ENCODE data around the gene POM121L2.

DNA sequence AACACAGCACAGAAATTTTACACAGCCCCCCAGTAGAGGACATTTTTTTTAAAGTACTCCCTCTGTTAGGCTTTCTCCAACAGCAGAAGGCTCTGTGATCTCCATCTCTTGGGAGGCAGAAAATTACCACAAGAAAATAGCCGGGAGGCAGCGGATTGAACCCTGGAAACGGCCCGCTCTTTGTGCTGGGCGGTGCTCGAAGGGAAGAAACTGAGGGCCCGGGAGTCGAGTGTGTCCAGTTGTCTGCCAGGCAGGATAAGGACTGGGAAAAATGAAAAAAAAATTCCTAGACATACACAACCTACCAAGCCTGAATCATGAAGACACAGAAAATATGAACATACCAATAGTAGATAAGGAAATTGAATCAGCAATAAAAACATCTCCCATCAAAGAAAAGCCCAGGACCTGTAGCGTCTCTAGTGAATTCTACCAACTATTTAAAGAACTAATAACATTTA, 31.5 kb downstream of the POM121L2 start:
- TF ChIP-seq, protein P1, sequence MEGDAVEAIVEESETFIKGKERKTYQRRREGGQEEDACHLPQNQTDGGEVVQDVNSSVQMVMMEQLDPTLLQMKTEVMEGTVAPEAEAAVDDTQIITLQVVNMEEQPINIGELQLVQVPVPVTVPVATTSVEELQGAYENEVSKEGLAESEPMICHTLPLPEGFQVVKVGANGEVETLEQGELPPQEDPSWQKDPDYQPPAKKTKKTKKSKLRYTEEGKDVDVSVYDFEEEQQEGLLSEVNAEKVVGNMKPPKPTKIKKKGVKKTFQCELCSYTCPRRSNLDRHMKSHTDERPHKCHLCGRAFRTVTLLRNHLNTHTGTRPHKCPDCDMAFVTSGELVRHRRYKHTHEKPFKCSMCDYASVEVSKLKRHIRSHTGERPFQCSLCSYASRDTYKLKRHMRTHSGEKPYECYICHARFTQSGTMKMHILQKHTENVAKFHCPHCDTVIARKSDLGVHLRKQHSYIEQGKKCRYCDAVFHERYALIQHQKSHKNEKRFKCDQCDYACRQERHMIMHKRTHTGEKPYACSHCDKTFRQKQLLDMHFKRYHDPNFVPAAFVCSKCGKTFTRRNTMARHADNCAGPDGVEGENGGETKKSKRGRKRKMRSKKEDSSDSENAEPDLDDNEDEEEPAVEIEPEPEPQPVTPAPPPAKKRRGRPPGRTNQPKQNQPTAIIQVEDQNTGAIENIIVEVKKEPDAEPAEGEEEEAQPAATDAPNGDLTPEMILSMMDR (IDR thresholded peaks at IDR 0.05), result no peak
- TF ChIP-seq POLR2A (IDR thresholded peaks at IDR 0.05), result no peak
- TF ChIP-seq EP300 (IDR thresholded peaks at IDR 0.05), result no peak

Measured in tibial nerve (tissue), 4 donors.